COLO668 (cell line): ENCODE measurements around the gene RPL29.

Experiments
- DNase-seq: peaks from one replicate; lab custom pipeline; 2025; ENCODE audit not compliant: unreplicated experiment; lab: John Stamatoyannopoulos, UW

Gene RPL29

DNA sequence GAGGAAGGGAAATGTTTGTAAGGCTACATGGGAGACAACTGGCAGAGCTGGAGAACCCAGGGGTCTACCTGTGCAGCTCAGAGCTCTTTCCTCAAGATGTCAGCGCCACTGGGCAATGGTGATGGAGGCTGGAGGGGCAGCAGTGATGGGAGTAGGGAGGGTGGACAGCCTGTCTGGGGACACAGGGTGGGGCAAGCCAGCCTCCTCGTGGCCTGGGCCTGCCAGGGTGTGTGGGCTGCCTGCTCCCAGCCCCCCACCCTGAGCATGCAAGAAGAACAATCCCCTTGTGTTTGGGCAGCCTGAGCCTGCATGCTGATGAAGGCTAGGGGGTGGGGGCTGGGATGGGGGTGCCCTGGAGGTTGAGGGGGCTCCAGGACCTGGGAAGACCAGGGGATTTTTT is 29.7 kb downstream of the RPL29 start:
- no peak for DNase-seq

DNA sequence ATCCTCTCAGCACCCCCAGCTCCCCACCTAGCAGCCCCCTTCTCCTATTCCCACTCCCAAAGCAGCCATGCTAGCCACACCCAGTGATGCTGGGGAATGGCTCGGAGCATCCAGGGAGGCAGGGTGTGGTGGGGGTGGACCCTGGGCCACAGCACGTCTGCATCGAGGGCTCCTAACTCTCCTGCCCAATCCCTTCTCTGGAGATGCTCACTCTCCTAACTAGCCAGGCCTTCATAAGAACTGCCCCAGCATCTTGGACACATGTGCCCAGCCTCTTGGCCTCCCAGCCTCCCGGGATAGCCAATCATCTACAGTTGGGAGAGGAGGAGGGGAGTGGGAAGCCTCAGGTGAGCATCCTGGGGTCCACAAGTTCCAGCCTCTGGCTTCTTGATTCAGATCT is 31.2 kb downstream of the RPL29 start:
- no peak for DNase-seq

DNA sequence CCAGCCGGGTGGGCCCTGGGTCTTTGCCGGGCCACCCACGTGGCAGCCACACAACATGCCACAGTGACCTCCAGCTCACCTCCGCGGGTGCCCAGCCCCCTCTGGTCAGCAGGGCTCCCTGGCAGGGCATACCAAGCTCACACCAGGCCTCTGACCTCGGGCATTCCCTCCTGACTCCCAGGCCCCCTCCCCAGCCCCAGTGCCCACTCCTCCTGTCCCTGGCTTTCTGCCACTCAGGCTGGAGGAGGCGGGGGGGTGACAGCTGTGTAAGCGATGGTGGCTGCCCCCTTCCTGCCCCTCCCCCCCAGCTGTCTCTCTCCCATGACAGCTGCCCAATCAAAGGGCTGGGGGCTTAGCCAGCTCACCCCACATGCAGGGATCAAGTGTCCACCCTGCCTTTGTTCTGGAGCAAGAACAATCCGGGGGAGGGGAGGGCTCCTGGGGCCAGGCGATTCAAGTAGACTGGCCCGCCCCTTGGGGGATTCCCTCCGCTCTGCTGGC is 31.7 kb downstream of the RPL29 start:
- peak; percentile 70 for DNase-seq

DNA sequence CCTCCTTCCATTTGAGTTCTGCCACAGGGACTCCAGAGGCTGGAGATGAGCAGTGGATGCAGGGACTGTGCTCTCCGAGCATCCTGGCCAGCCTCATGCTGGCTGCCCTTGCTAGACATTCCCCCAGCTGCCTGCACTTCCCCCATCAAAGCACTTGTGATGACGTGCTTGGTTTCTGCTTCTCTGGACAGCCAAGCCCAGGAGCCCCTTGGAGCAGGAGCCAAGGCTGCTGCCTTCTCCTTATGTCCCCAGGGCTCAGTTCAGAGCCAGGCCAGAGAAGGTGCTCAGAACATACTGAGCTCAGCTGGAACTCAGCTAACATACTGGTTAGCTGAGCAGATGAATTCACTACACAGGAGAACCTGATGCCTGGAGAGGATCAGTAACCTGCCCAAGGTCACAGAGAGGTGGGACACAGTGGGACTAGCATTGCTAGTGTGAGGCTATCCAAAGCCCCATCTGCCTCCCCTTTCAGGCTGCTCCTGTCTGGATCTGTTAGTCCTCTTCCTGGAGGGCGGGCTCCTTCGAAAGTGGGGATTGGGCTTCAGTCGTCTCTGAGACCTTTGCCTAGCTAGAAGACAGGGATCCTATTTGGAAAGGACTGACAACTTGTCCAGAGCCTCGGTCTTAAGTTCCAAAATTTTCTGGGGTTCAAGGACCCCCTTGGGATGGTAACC is 32.7 kb downstream of the RPL29 start:
- no peak for DNase-seq

DNA sequence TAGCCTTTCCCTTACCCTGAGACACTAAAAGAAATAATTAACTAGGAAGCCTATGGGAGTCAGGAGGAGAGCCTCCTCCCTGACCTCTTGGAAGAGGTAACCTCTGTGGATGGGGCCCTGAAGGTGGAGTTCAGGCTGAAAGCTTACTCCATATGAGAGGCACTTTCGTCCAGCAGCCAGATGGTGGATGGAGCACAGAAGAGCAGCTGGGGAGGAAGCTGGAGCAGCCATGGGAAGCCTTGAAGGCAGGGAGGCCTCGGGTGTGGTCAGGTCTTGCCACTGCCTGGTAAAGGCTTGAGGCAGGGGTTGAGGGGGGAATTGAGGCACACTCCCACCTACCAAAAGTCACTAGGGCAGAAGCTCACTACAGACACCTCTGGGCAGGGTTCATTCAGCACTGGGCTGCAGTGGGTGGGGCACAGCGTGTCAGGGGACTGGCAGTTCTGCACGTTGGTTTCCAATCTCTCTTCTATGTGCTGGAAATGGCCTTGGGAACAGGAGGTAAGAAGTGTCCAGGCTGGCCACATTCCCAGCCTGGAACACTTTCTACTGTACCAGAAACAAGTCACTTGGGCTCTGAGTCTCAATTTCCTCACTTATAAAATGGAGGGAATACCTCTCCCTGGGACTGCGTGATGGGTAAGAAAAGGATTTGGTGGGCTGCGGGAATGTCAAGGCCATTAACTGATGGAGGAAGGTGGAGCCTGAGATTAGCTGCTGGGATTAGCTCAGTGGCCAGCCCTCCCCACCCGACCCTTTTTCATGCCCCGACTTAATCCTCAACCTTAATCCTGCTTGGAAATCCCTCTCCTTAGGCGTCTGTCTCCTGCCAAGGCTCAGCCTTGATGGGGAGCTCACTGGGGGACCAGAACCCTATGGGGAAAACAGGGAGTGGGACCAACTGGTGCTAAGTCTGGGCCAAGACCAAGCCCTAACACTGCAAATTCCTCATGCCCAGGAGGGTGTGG is 33.8 kb downstream of the RPL29 start:
- no peak for DNase-seq

GRCh38 chr3:51961011-51961410 is 34.7 kb downstream of the RPL29 start:
- DNase-seq = no peak

DNA sequence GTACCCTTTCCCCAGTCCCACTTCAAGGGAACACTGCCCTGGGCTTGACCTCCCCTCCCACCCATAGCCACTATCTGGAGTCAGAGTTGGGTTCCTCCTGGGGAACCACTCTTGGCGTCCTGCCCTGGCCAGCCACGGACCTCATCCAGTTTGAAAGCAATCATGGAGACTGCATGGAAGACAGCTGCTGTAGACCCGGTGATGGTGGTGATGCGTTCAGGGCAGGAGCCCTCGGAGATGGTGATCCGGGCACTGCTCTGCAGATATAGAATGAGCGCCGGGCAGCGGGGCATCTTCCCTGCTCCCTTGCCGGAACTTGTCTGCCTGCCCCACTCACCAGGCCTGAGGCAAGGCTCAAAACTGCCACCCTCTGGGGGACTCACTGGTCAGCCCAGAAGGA is 35.3 kb downstream of the RPL29 start:
- DNase-seq = no peak

GRCh38 chr3:51959651-51960050 is 36.0 kb downstream of the RPL29 start:
- no peak for DNase-seq

- DNase-seq = no peak
Measured at GRCh38 chr3:51958603-51959521, 36.8 kb downstream of the RPL29 start.

DNA sequence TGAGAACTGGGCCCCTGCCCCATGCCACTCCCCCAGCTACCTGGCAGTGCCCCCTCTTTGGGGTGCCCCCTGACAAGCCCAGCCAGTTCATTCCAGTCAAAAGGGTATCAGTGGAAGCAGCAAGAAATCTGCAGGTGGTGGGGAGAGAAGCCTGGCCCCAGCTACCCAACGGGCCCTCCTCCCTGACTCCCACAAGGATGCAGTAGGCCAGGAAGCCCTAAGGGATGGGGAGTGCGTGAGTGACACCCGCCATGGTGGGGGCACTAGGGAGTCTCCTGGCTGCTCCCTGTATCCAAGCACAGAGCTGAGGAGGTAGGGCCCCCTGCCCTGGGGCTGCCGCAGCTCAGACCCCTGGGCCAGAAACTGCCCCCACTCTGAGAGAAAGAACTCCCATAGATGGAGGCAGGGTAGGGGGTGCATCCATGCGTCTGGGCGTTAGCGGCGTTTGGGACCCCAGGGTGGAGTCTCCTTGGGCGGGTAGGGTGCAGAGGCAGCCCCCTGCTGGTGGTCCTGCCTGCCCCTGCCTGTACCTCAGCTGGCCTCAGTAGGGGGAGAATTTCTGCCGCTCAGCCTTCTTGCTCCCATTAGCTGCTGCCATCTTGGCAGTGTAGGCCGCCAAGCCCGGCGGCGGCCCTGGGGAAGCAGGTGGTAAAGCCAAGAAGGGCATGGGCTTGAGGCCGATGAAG is 38.0 kb downstream of the RPL29 start:
- DNase-seq = no peak

GRCh38 chr3:51955893-51956770 is 39.6 kb downstream of the RPL29 start:
- DNase-seq = no peak

- no peak for DNase-seq
Measured at GRCh38 chr3:51955175-51955892, 40.4 kb downstream of the RPL29 start, which contains the start of gene GPR62. GPR62 (plus strand) TSS chr3:51955381; CDS start chr3:51955653, 272 bp downstream.

DNA sequence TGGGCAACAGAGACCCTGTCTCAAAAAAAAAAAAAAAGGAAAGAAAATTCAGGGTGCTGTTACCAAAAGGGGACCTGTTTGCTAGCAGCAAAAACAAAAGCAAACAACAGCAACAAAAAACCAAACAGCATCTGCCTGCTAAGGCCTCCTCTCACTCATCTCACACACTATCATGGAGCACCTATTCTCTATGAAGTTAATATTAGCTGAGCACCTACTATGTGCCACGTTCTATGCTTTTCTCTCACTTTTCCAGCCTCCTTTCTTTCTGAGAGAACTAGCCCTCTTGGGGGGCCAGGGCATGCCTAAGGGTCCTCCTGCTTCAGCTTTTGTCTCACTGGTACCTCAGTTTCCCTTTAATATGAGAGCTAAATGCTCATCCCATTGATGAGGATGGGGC is 41.0 kb downstream of the RPL29 start:
- no peak for DNase-seq

DNA sequence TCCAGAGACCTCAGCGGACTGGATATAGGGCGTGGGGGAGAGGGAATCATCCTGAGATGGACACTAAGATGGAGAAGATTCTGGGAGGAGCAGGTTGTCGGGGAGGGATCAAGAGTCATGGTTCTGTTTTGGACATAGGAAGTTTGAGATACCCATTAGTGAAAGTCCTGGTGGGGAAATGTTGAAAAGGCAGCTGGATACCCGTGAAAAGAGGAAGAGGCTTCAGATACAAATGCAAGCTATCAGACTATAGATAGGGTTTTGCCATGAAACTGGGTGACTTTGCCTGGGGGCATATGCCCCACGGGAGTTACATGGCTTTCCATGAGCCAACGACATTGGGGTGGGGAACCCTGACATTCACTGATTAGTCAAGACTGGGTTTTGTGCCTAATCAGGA is 41.6 kb downstream of the RPL29 start:
- no peak for DNase-seq

- DNase-seq = peak; percentile 8
Measured at GRCh38 chr3:51953445-51953844, 42.2 kb downstream of the RPL29 start.

DNA sequence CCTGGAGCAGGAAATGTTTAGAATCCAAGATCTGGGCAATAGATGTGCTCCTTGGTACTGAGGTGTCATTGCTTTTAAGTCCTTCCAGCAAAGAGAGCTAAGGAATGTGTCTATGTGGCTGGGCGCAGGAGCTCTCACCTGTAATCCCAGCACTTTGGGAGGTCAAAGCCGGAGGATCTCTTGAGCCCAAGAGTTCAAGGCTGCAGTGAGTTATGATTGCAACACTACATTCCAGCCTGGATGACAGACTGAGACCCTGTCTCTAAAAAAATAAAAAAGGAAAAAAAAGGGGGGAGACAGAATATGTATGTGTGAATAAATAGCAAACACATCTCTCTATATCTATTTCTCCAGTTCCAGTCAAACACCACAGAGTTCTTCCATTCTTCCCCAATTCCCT is 44.8 kb downstream of the RPL29 start:
- DNase-seq = no peak

GRCh38 chr3:51949121-51949520 is 46.6 kb downstream of the RPL29 start:
- no peak for DNase-seq

- DNase-seq = no peak
Measured at GRCh38 chr3:51948016-51948580, 47.6 kb downstream of the RPL29 start.
